ENCODE measurements around the gene ZNF138.
"Not testable (repeated sequence)": the region's sequence is repeated elsewhere in the genome, so short reads cannot be mapped to it uniquely, and the experiment has no call there.

Gene ZNF138

GRCh38 chr7:64854969-64855368 lies 60.7 kb downstream of the ZNF138 start:
- Histone ChIP-seq H3K27ac (replicated peaks) (no peak overlapping the region), H3K27me3 (ENCODE audit: insufficient read depth, poor library complexity, severe bottlenecking) (no peaks in the 10 kb centered on the region), H3K4me3 (replicated peaks; ENCODE audit: insufficient read depth, low read length) (no peak overlapping the region)
- TF ChIP-seq GABPA (IDR thresholded peaks at IDR 0.05; ENCODE audit: low read depth): no peak
- no peak for TF ChIP-seq CTCF (IDR thresholded peaks at IDR 0.05; ENCODE audit: insufficient read depth, low read length)
- no peak for TF ChIP-seq POLR2AphosphoS5 (IDR thresholded peaks at IDR 0.05; ENCODE audit: low read depth)
- no peak for TF ChIP-seq SPI1 (IDR thresholded peaks at IDR 0.05; ENCODE audit: borderline replicate concordance, low read depth)
- no peak for TF ChIP-seq REST (IDR thresholded peaks at IDR 0.05; ENCODE audit: insufficient replicate concordance, low read depth)
- no peak for DNase-seq (ENCODE audit: low read depth in 1 of 2, low spot score in 1 of 2)

GRCh38 chr7:64863021-64863420 lies 68.8 kb downstream of the ZNF138 start:
- no peak overlapping the region for H3K4me3 ChIP-seq (replicated peaks; ENCODE audit: insufficient read depth, low read length)
- DNase-seq (ENCODE audit: low read depth in 1 of 2, low spot score in 1 of 2): no peak
- H3K27me3 ChIP-seq (ENCODE audit: insufficient read depth, poor library complexity, severe bottlenecking): no peaks in the 10 kb centered on the region
- no peak for TF ChIP-seq SPI1 (IDR thresholded peaks at IDR 0.05; ENCODE audit: borderline replicate concordance, low read depth)
- TF ChIP-seq GABPA (IDR thresholded peaks at IDR 0.05; ENCODE audit: low read depth): no peak
- no peak for TF ChIP-seq CTCF (IDR thresholded peaks at IDR 0.05; ENCODE audit: insufficient read depth, low read length)
- no peak for TF ChIP-seq REST (IDR thresholded peaks at IDR 0.05; ENCODE audit: insufficient replicate concordance, low read depth)
- no peak for TF ChIP-seq POLR2AphosphoS5 (IDR thresholded peaks at IDR 0.05; ENCODE audit: low read depth)
- no peak overlapping the region for H3K27ac ChIP-seq (replicated peaks)

GRCh38 chr7:64863530-64863929 lies 69.3 kb downstream of the ZNF138 start:
- H3K27me3 ChIP-seq (ENCODE audit: insufficient read depth, poor library complexity, severe bottlenecking); H3K4me3 ChIP-seq (replicated peaks; ENCODE audit: insufficient read depth, low read length); DNase-seq (ENCODE audit: low read depth in 1 of 2, low spot score in 1 of 2); H3K27ac ChIP-seq (replicated peaks): not testable (repeated sequence)

- H3K27me3 ChIP-seq (ENCODE audit: insufficient read depth, poor library complexity, severe bottlenecking): no peaks in the 10 kb centered on the region
- DNase-seq (ENCODE audit: low read depth in 1 of 2, low spot score in 1 of 2): no peak
- TF ChIP-seq GABPA (IDR thresholded peaks at IDR 0.05; ENCODE audit: low read depth) (no peak), CTCF (IDR thresholded peaks at IDR 0.05; ENCODE audit: insufficient read depth, low read length) (no peak)
Measured at GRCh38 chr7:64863969-64864368, 69.7 kb downstream of the ZNF138 start.

More at GRCh38 chr7:64863969-64864368, 69.7 kb downstream of the ZNF138 start:
- no peak overlapping the region for H3K27ac ChIP-seq (replicated peaks)
- H3K4me3 ChIP-seq (replicated peaks; ENCODE audit: insufficient read depth, low read length): no peak overlapping the region

All from HL-60 (cell line).